OCI-LY1 (cell line): ENCODE data around the gene CLTCL1.

Source experiments
- H2AFZ ChIP-seq: fragments of 200-600 bp; sonication (generic), shearing (Covaris generic); 2 replicates; pipeline ENCODE4 v1.6.0; 2014; ENCODE audit warnings: antibody characterized with exemption, mild to moderate bottlenecking, low read length
- H3F3A ChIP-seq: fragments of 200-600 bp; sonication (generic), shearing (Covaris generic); 2 replicates; pipeline ENCODE4 v1.6.0; 2014; ENCODE audit warnings: mild to moderate bottlenecking, antibody characterized with exemption, low read length, moderate library complexity; ENCODE audit not compliant: insufficient read depth
- H3K27ac ChIP-seq: fragments of 200-600 bp; sonication (generic); 2 replicates; pipeline ENCODE4 v1.5.1; 2014; ENCODE audit warnings: low read length, mixed run types, mild to moderate bottlenecking, low read depth; ENCODE audit not compliant: poor library complexity, severe bottlenecking
- H3K27me3 ChIP-seq: fragments of 200-600 bp; sonication (generic); 2 replicates; pipeline ENCODE4 v1.6.0; 2014; ENCODE audit warnings: antibody characterized with exemption, mild to moderate bottlenecking, low read length, moderate library complexity; ENCODE audit not compliant: insufficient read depth
- H3K36me3 ChIP-seq: fragments of 200-600 bp; sonication (generic); 2 replicates; pipeline ENCODE4 v1.6.1; 2014; ENCODE audit warnings: mild to moderate bottlenecking, antibody characterized with exemption, low read length, moderate library complexity, mixed read lengths; ENCODE audit not compliant: insufficient read depth
- H3K4me1 ChIP-seq: fragments of 200-600 bp; sonication (generic); 2 replicates; pipeline ENCODE4 v1.5.1; 2014; ENCODE audit warnings: mild to moderate bottlenecking, low read length, moderate library complexity; ENCODE audit not compliant: insufficient read depth, severe bottlenecking
- H3K4me2 ChIP-seq: fragments of 200-600 bp; sonication (generic), shearing (Covaris generic); 2 replicates; pipeline ENCODE4 v1.6.1; 2014; ENCODE audit warnings: low read length
- H3K4me3 ChIP-seq: fragments of 200-600 bp; sonication (generic); 2 replicates; pipeline ENCODE4 v1.5.1; 2014; ENCODE audit warnings: low read length, low read depth, mild to moderate bottlenecking, mixed read lengths; ENCODE audit not compliant: poor library complexity, severe bottlenecking
- H3K79me2 ChIP-seq: fragments of 200-600 bp; shearing (Covaris generic); 2 replicates; pipeline ENCODE4 v1.6.1; 2016; ENCODE audit warnings: mixed run types, low read length, mixed read lengths; ENCODE audit not compliant: insufficient read depth
- H3K9ac ChIP-seq: fragments of 200-600 bp; sonication (generic), shearing (Covaris generic); 2 replicates; pipeline ENCODE4 v1.6.1; 2014; ENCODE audit warnings: mild to moderate bottlenecking, low read length, mixed read lengths
- H3K9me2 ChIP-seq: fragments of 200-600 bp; sonication (generic), shearing (Covaris generic); 2 replicates; pipeline ENCODE4 v1.6.1; 2014; ENCODE audit warnings: low read depth, mild to moderate bottlenecking, low read length, mixed read lengths
- H3K9me3 ChIP-seq: fragments of 200-600 bp; shearing (Covaris generic); 2 replicates; pipeline ENCODE4 v1.6.1; 2014; ENCODE audit warnings: low read length, mixed read lengths
- H4K20me1 ChIP-seq: fragments of 200-600 bp; sonication (generic), shearing (Covaris generic); 2 replicates; pipeline ENCODE4 v1.6.0; 2016; ENCODE audit warnings: mild to moderate bottlenecking, low read length; ENCODE audit not compliant: insufficient read depth
- EZH2 ChIP-seq: fragments of 200-600 bp; sonication (generic), shearing (Covaris generic); IDR thresholded peaks from 2 replicates; pipeline ENCODE4 v1.8.0; 2017; ENCODE audit warnings: borderline replicate concordance, mixed run types, mild to moderate bottlenecking, antibody characterized with exemption, low read length, moderate library complexity, mixed read lengths
- TF ChIP-seq, protein P1 (sequence below): fragments of 200-600 bp; sonication (generic), shearing (Covaris generic); IDR thresholded peaks from 2 replicates; pipeline ENCODE4 v1.5.1; 2017; ENCODE audit warnings: mild to moderate bottlenecking, antibody characterized with exemption, low read length, moderate library complexity, mixed read lengths

The CLTCL1 gene

DNA sequence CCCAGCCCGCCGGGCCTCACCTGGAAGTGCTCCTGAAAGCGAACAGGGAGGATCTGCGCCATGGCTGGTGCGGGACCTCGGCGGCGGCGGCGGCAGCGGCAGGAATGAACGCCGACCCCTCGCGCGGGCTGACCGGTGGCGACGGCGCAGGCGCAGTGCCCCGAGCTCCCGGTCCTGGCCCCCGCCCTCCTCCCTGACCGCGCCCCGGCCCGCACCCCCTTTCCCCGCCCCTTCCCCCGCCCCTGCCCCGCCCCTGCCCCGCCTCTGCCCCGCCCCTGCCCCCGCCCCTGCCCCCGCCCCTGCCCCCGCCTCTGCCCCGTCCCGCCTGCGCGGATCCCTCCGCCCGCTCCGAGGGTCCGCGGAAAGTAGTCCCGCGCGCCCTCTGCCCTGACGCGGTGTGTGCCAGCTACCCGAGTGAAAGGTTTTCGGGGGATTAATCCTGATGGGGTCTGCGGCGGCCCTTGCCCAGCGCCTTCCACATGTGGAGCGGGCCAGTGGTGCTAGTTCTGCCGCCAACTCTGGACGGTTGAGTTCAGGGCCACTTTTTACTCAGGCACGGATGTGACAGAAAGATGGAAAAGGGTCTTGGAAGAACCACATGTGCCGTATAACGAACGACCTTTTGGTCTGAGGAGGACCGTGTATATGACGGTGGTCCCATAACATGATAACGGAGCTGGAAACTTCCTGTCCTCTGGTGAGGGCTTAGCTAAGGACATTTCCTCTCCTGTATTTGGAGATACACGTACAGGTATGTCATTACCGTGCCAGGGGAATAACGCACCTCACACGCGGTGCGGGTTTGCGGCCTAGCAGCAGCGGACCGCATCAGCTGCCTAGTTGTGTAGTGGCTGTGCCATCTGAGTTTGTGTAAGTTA lies at the start of gene CLTCL1:
Gene CLTCL1, minus strand, starts transcription at position 140 of the 878 bp plus-strand sequence. Its CDS starts 78 bp downstream, at position 62.
- Histone ChIP-seq H3K27ac (no peak within 1 kb of the TSS), H3K4me3 (peak within 1 kb of the TSS; percentile 84), H3K27me3 (0 out of 2 replicates have a peak, but pooled peaks cover 5% of the 10 kb centered on the region), H3F3A (no peaks in the 10 kb centered on the region), H3K9me2 (no peaks in the 10 kb centered on the region), H3K79me2 (no peaks in the 10 kb centered on the region), H3K4me1 (peaks cover 20% of the 10 kb centered on the region), H3K9ac (peak within 1 kb of the TSS; percentile 89), H3K36me3 (no peaks in the 10 kb centered on the region), H3K9me3 (no peaks in the 10 kb centered on the region), H2AFZ (peak within 1 kb of the TSS; percentile 36; the same call in 1 of the 2 replicates), H3K4me2 (peak within 1 kb of the TSS; percentile 96), H4K20me1 (no peaks in the 10 kb centered on the region)
- no peak for TF ChIP-seq EZH2
- TF ChIP-seq, protein P1, sequence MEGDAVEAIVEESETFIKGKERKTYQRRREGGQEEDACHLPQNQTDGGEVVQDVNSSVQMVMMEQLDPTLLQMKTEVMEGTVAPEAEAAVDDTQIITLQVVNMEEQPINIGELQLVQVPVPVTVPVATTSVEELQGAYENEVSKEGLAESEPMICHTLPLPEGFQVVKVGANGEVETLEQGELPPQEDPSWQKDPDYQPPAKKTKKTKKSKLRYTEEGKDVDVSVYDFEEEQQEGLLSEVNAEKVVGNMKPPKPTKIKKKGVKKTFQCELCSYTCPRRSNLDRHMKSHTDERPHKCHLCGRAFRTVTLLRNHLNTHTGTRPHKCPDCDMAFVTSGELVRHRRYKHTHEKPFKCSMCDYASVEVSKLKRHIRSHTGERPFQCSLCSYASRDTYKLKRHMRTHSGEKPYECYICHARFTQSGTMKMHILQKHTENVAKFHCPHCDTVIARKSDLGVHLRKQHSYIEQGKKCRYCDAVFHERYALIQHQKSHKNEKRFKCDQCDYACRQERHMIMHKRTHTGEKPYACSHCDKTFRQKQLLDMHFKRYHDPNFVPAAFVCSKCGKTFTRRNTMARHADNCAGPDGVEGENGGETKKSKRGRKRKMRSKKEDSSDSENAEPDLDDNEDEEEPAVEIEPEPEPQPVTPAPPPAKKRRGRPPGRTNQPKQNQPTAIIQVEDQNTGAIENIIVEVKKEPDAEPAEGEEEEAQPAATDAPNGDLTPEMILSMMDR: no peak

DNA sequence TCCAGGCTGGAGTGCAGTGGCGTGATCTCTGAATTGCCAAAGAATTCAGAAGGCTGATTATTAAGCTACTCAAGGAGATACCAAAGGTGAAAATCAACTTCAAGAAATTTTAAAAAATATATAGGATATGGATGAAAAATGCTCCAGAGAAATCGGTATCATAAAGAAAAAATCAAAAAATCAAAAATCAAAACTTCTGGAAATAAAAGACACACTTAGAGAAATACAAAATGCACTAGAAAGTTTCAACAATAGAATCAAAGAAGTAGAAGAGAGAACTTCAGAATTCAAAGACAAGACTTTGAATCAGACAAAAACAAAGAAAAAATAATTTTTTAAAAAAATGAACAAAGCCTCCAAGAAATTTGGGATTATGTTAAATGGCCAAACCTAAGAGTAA lies 45.6 kb upstream of the CLTCL1 start:
- Histone ChIP-seq H3K9me2 (no peaks in the 10 kb centered on the region), H4K20me1 (no peaks in the 10 kb centered on the region), H3K4me1 (no peaks in the 10 kb centered on the region), H3F3A (no peaks in the 10 kb centered on the region), H3K9me3 (peaks cover 12% of the 10 kb centered on the region), H3K27me3 (no peaks in the 10 kb centered on the region), H2AFZ (no peak overlapping the region), H3K4me2 (no peak overlapping the region), H3K79me2 (no peaks in the 10 kb centered on the region), H3K9ac (no peak overlapping the region), H3K27ac (no peak overlapping the region), H3K36me3 (peaks cover 93% of the 10 kb centered on the region), H3K4me3 (no peak overlapping the region)
- no peak for TF ChIP-seq EZH2
- TF ChIP-seq, protein P1: no peak

DNA sequence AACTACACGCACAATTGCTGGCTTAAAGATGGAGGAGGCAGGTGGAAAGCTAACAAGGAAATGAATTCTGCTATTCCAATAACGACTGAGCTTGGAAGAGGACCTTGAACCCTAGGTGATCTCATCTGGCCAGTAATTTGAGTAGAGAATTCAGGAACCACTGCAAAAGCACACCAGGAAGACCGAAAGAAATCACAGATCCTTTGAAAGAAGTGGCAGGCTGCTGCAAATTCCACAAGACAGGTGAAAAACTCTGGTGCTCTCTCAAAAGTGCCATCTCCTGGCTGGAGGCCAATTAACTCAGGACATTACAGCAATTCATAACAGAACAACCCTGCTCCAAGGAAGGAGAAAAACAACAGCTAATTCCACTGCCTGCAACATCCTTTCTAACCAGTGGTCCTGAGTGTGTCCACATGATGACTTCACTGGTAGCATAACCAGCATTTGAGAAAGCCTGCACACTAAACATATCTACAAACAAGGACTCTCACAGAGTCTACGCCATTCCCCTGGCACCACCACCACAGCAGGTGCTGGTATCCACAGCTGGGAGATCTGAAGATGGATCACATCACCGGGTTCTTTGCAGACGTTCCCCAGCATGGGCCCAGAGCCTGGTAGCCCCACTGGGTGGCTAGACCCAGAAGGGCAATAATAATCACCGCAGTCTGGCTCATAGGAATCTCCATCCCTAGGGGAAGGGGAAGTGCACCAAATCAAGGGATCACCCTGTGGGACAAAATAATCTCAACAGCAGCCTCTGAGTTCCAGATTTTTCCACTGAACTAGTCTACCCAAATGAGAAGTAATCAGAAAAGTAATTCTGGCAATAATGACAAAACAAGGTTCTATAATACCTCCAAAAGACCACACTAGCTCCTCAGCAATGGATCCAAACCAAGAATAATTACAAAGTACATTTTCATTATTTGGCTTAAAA lies 44.9 kb upstream of the CLTCL1 start:
- Histone ChIP-seq H3K4me2 (no peak overlapping the region), H3K79me2 (no peaks in the 10 kb centered on the region), H3K4me1 (no peaks in the 10 kb centered on the region), H3K9me3 (peaks cover 12% of the 10 kb centered on the region), H3K9me2 (no peaks in the 10 kb centered on the region), H3K4me3 (no peak overlapping the region), H3K36me3 (peaks cover 93% of the 10 kb centered on the region), H3F3A (no peaks in the 10 kb centered on the region), H2AFZ (no peak overlapping the region), H3K27me3 (no peaks in the 10 kb centered on the region), H3K27ac (no peak overlapping the region), H4K20me1 (no peaks in the 10 kb centered on the region), H3K9ac (no peak overlapping the region)
- no peak for TF ChIP-seq EZH2
- TF ChIP-seq, protein P1: no peak
